Mesothelial cell of epicardium (in vitro differentiated cells): Measurements from ENCODE around the gene ABCG1. TPM values are rescaled to one million over a fixed set of nuclear protein-coding genes. Genes with fewer than 3 reads are reported as not detected.

ENCODE experiments used
- DNase-seq, 2 experiments: peaks; one replicate each; pipeline ENCODE4 v3.0.0; 2021; ENCODE audit warnings: low spot score in 2 of 2; ENCODE audit not compliant: unreplicated experiment in 2 of 2
- H3K27ac Mint-ChIP-seq: 2 replicates; pipeline ENCODE4 v1.8.0; 2021; ENCODE audit warnings: mixed read lengths
- H3K27me3 Mint-ChIP-seq: 2 replicates; pipeline ENCODE4 v1.8.0; 2021; ENCODE audit warnings: low read depth, mixed read lengths
- H3K36me3 Mint-ChIP-seq: 2 replicates; pipeline ENCODE4 v1.8.0; 2021; ENCODE audit warnings: mixed read lengths
- H3K4me1 Mint-ChIP-seq: 2 replicates; pipeline ENCODE4 v1.8.0; 2021; ENCODE audit warnings: mixed read lengths
- H3K4me3 Mint-ChIP-seq: 2 replicates; pipeline ENCODE4 v1.8.0; 2021; ENCODE audit warnings: mild to moderate bottlenecking, moderate library complexity, mixed read lengths
- H3K9me3 Mint-ChIP-seq: 2 replicates; pipeline ENCODE4 v1.8.0; 2021; ENCODE audit warnings: mixed read lengths
- CTCF ChIP-seq: fragments of 200-600 bp; sonication (generic); IDR thresholded peaks from one replicate; pipeline ENCODE4 v1.5.0; 2021; ENCODE audit warnings: antibody characterized with exemption; ENCODE audit not compliant: unreplicated experiment
- total RNA-seq: library from RNA; stranded (reverse); gene quantifications from 3 replicates; pipeline ENCODE4 v1.2.1, GENCODE V29; 2021

The ABCG1 gene
- total RNA-seq, 1 donor from 2014 or later = 4.4 TPM

- peaks cover 89% of the 10 kb centered on the region for H3K27me3 Mint-ChIP-seq
- no peak overlapping the region for H3K27ac Mint-ChIP-seq
- H3K4me1 Mint-ChIP-seq = no peaks in the 10 kb centered on the region
- no peak overlapping the region for H3K4me3 Mint-ChIP-seq
- no peak for TF ChIP-seq CTCF
- DNase-seq = no peak
- no peaks in the 10 kb centered on the region for H3K36me3 Mint-ChIP-seq
- H3K9me3 Mint-ChIP-seq = no peaks in the 10 kb centered on the region
Measured at GRCh38 chr21:42225571-42226155, 6.7 kb downstream of the ABCG1 start.

GRCh38 chr21:42226626-42227025 lies 7.7 kb downstream of the ABCG1 start:
- no peak for DNase-seq
- H3K27ac Mint-ChIP-seq = no peak overlapping the region
- H3K4me3 Mint-ChIP-seq = no peak overlapping the region
- H3K9me3 Mint-ChIP-seq = no peaks in the 10 kb centered on the region
- no peaks in the 10 kb centered on the region for H3K36me3 Mint-ChIP-seq
- no peaks in the 10 kb centered on the region for H3K4me1 Mint-ChIP-seq
- no peak for TF ChIP-seq CTCF
- peaks cover 87% of the 10 kb centered on the region for H3K27me3 Mint-ChIP-seq

- H3K36me3 Mint-ChIP-seq = no peaks in the 10 kb centered on the region
- H3K27me3 Mint-ChIP-seq = peaks cover 75% of the 10 kb centered on the region
- H3K9me3 Mint-ChIP-seq = no peaks in the 10 kb centered on the region
- H3K4me3 Mint-ChIP-seq = no peak overlapping the region
- DNase-seq = no peak
- peaks cover 6% of the 10 kb centered on the region for H3K4me1 Mint-ChIP-seq
- TF ChIP-seq CTCF = no peak
- H3K27ac Mint-ChIP-seq = no peak overlapping the region
Measured at GRCh38 chr21:42227909-42228708, 9.2 kb downstream of the ABCG1 start.

- H3K4me1 Mint-ChIP-seq = peaks cover 13% of the 10 kb centered on the region
- TF ChIP-seq CTCF = no peak
- H3K27ac Mint-ChIP-seq = no peak overlapping the region
- no peaks in the 10 kb centered on the region for H3K9me3 Mint-ChIP-seq
- H3K27me3 Mint-ChIP-seq = peaks cover 69% of the 10 kb centered on the region
- H3K36me3 Mint-ChIP-seq = no peaks in the 10 kb centered on the region
- H3K4me3 Mint-ChIP-seq = no peak overlapping the region
- no peak for DNase-seq
Measured at GRCh38 chr21:42228709-42229220, 9.8 kb downstream of the ABCG1 start.

GRCh38 chr21:42229676-42230075 lies 10.7 kb downstream of the ABCG1 start:
- H3K4me3 Mint-ChIP-seq = no peak overlapping the region
- peaks cover 61% of the 10 kb centered on the region for H3K27me3 Mint-ChIP-seq
- no peak for DNase-seq
- peaks cover 18% of the 10 kb centered on the region for H3K4me1 Mint-ChIP-seq
- H3K9me3 Mint-ChIP-seq = no peaks in the 10 kb centered on the region
- no peak overlapping the region for H3K27ac Mint-ChIP-seq
- TF ChIP-seq CTCF = no peak
- H3K36me3 Mint-ChIP-seq = no peaks in the 10 kb centered on the region
